HG03045 (cell line): ENCODE results near the gene IER5L.
"Not testable (repeated sequence)": the region's sequence is repeated elsewhere in the genome, so short reads cannot be mapped to it uniquely, and the experiment has no call there.

Experiments used
- ATAC-seq: cut with Tn5 transposase; IDR thresholded peaks from one replicate; pipeline ENCODE4 v1.9.1; 2021; ENCODE audit warnings: mild to moderate bottlenecking, moderate library complexity; ENCODE audit not compliant: unreplicated experiment

Gene IER5L

GRCh38 chr9:129164246-129164930 is 13.7 kb downstream of the IER5L start:
- ATAC-seq = no peak

GRCh38 chr9:129163753-129164152 is 14.3 kb downstream of the IER5L start:
- ATAC-seq = no peak

GRCh38 chr9:129163198-129163670 is 14.8 kb downstream of the IER5L start:
- not testable (repeated sequence) for ATAC-seq

- ATAC-seq = no peak
Observed at GRCh38 chr9:129162497-129163197, 15.4 kb downstream of the IER5L start.

- no peak for ATAC-seq
Observed at GRCh38 chr9:129161534-129161837, 16.6 kb downstream of the IER5L start.

GRCh38 chr9:129160712-129161533 is 17.1 kb downstream of the IER5L start:
- ATAC-seq = no peak

GRCh38 chr9:129156163-129156562 is 21.9 kb downstream of the IER5L start:
- no peak for ATAC-seq

- no peak for ATAC-seq
Observed at GRCh38 chr9:129154866-129155477, 23.1 kb downstream of the IER5L start.

- no peak for ATAC-seq
Observed at GRCh38 chr9:129151469-129151868, 26.6 kb downstream of the IER5L start.

GRCh38 chr9:129150672-129151211 is 27.3 kb downstream of the IER5L start:
- no peak for ATAC-seq

- ATAC-seq = no peak
Observed at GRCh38 chr9:129150122-129150521, 27.9 kb downstream of the IER5L start.

GRCh38 chr9:129149442-129149841 is 28.6 kb downstream of the IER5L start:
- ATAC-seq = no peak

GRCh38 chr9:129148463-129149204 is 29.4 kb downstream of the IER5L start:
- ATAC-seq = no peak

GRCh38 chr9:129146441-129146941 is 31.6 kb downstream of the IER5L start:
- ATAC-seq = no peak

GRCh38 chr9:129145841-129146292 is 32.2 kb downstream of the IER5L start:
- ATAC-seq = no peak

- ATAC-seq = no peak
Observed at GRCh38 chr9:129145316-129145715, 32.7 kb downstream of the IER5L start.

- ATAC-seq = no peak
Observed at GRCh38 chr9:129143031-129143927, 34.8 kb downstream of the IER5L start.

- ATAC-seq = no peak
Observed at GRCh38 chr9:129142138-129142935, 35.7 kb downstream of the IER5L start.
